HG02884 (cell line): ENCODE measurements around the gene MYRIP.

Source experiments
- ATAC-seq: cut with Tn5 transposase; IDR thresholded peaks from one replicate; pipeline ENCODE4 v1.9.1; 2021; ENCODE audit warnings: mild to moderate bottlenecking, moderate library complexity; ENCODE audit not compliant: unreplicated experiment

Gene MYRIP

GRCh38 chr3:40172560-40172959, 363.2 kb downstream of the MYRIP start:
- no peak for ATAC-seq

GRCh38 chr3:40173227-40173721, 363.9 kb downstream of the MYRIP start:
- ATAC-seq, result no peak

- ATAC-seq, result no peak
Measured at GRCh38 chr3:40178012-40178594, 368.7 kb downstream of the MYRIP start.

GRCh38 chr3:40179016-40179415, 369.6 kb downstream of the MYRIP start:
- peak; percentile 81 for ATAC-seq

GRCh38 chr3:40181182-40181581, 371.8 kb downstream of the MYRIP start:
- no peak for ATAC-seq

- ATAC-seq, result no peak
Measured at GRCh38 chr3:40185029-40185695, 375.8 kb downstream of the MYRIP start.

- no peak for ATAC-seq
Measured at GRCh38 chr3:40186508-40186907, 377.1 kb downstream of the MYRIP start.

GRCh38 chr3:40187945-40188344, 378.5 kb downstream of the MYRIP start:
- peak; percentile 55 for ATAC-seq

GRCh38 chr3:40189118-40189517, 379.7 kb downstream of the MYRIP start:
- ATAC-seq, result no peak

GRCh38 chr3:40190056-40190455, 380.6 kb downstream of the MYRIP start:
- ATAC-seq, result no peak

GRCh38 chr3:40191251-40191650, 381.8 kb downstream of the MYRIP start:
- ATAC-seq, result no peak

GRCh38 chr3:40191850-40192448, 382.5 kb downstream of the MYRIP start:
- no peak for ATAC-seq

- no peak for ATAC-seq
Measured at GRCh38 chr3:40192628-40193027, 383.2 kb downstream of the MYRIP start.

- no peak for ATAC-seq
Measured at GRCh38 chr3:40196966-40197365, 387.6 kb downstream of the MYRIP start.

GRCh38 chr3:40200692-40201316, 391.4 kb downstream of the MYRIP start:
- no peak for ATAC-seq

- ATAC-seq, result no peak
Measured at GRCh38 chr3:40201770-40202169, 392.4 kb downstream of the MYRIP start.

- no peak for ATAC-seq
Measured at GRCh38 chr3:40206522-40206921, 397.1 kb downstream of the MYRIP start.

- no peak for ATAC-seq
Measured at GRCh38 chr3:40207796-40208195, 398.4 kb downstream of the MYRIP start.

GRCh38 chr3:40208251-40208650, 398.8 kb downstream of the MYRIP start:
- ATAC-seq, result no peak

GRCh38 chr3:40211579-40211978, 402.2 kb downstream of the MYRIP start:
- no peak for ATAC-seq

- no peak for ATAC-seq
Measured at GRCh38 chr3:40213556-40213955, 404.1 kb downstream of the MYRIP start.

GRCh38 chr3:40215015-40215414, 405.6 kb downstream of the MYRIP start:
- no peak for ATAC-seq
